Measurements from ENCODE around the gene RASA4B.
"Not testable (repeated sequence)": the region's sequence is repeated elsewhere in the genome, so short reads cannot be mapped to it uniquely, and the experiment has no call there.

The RASA4B gene

DNA sequence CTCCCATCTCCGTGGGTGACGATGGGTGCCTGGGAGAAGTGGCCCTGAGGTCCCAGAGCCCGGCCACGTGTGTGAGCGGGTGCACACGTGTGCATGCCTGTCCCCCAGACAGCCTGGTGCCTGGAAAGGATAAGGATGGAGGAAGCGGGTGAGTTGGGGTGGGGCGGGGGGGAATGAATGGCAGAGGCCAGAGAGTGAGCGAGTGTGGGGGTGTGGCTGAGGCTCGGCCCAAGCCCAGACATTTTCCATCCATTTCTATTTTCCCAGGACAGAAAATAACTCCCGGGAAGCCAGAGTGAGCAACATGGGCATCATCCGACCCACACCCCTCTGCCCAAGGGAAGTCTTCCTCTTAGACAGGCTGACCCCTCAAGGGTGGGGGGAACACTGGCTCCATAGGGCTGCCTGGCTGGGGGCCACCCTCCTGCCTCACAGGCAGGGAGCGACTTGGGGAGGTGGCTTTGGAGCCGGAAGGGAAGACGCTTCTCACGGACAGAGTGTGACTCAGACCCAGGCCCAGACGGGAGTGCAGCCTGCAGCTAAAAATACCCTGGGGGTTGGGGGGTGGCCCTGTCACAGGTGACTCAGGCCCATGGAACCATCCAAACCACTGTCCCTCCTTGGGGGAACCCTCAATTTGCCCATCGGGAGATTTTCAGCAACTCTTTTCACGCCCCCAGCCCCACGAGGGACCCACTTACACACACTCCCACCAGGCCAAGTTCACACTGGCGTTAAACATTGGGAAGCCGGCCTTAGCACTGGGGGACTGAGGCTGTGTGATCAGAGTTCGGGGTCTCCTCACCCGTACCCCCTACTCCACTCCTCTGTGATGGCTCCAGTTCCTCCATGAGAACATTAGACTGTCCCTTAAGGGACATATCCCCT, 12.0 kb downstream of the RASA4B start:
- not testable (repeated sequence) for H3K9me3 ChIP-seq (ENCODE audit: control insufficient read depth, insufficient read depth, low read length); H3K27me3 ChIP-seq (ENCODE audit: control insufficient read depth, insufficient read depth, low read length); H3K9ac ChIP-seq (ENCODE audit: low read depth, low read length); H3K36me3 ChIP-seq (ENCODE audit: control insufficient read depth, insufficient read depth, low read length); H3K4me3 ChIP-seq (ENCODE audit: low read depth, low read length); H3K4me1 ChIP-seq (ENCODE audit: control insufficient read depth, insufficient read depth, low read length)

- not testable (repeated sequence) for H3K9me3 ChIP-seq (ENCODE audit: control insufficient read depth, insufficient read depth, low read length); H3K27me3 ChIP-seq (ENCODE audit: control insufficient read depth, insufficient read depth, low read length); H3K4me3 ChIP-seq (ENCODE audit: low read depth, low read length); H3K4me1 ChIP-seq (ENCODE audit: control insufficient read depth, insufficient read depth, low read length); H3K9ac ChIP-seq (ENCODE audit: low read depth, low read length); H3K36me3 ChIP-seq (ENCODE audit: control insufficient read depth, insufficient read depth, low read length)
Measured at GRCh38 chr7:102503141-102503540, 14.4 kb downstream of the RASA4B start.

GRCh38 chr7:102498321-102498720, 19.3 kb downstream of the RASA4B start:
- not testable (repeated sequence) for H3K9ac ChIP-seq (ENCODE audit: low read depth, low read length); H3K4me1 ChIP-seq (ENCODE audit: control insufficient read depth, insufficient read depth, low read length); H3K9me3 ChIP-seq (ENCODE audit: control insufficient read depth, insufficient read depth, low read length); H3K27me3 ChIP-seq (ENCODE audit: control insufficient read depth, insufficient read depth, low read length); H3K4me3 ChIP-seq (ENCODE audit: low read depth, low read length); H3K36me3 ChIP-seq (ENCODE audit: control insufficient read depth, insufficient read depth, low read length)

DNA sequence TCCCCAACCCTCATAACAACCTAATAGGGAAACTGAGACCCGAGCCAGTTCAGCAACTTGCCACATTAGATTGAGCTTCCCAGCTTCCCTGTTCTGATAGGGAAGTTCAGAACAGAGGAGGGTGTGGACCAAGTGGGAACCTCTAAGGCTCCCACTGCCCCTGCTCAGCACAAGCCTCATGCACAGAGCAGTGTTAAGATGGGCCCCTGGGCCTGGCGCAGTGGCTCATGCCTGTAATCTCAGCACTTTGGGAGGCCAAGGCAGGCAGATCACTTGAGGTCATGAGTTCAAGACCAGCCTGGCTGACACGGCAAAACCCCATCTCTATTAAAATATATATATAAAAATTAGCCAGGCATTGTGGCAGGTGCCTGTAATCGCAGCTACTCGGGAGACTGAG, 20.3 kb downstream of the RASA4B start:
- H3K9ac ChIP-seq (ENCODE audit: low read depth, low read length); H3K27me3 ChIP-seq (ENCODE audit: control insufficient read depth, insufficient read depth, low read length); H3K9me3 ChIP-seq (ENCODE audit: control insufficient read depth, insufficient read depth, low read length); H3K4me3 ChIP-seq (ENCODE audit: low read depth, low read length); H3K4me1 ChIP-seq (ENCODE audit: control insufficient read depth, insufficient read depth, low read length); H3K36me3 ChIP-seq (ENCODE audit: control insufficient read depth, insufficient read depth, low read length): not testable (repeated sequence)

GRCh38 chr7:102496861-102497260, 20.7 kb downstream of the RASA4B start:
- not testable (repeated sequence) for H3K4me1 ChIP-seq (ENCODE audit: control insufficient read depth, insufficient read depth, low read length); H3K27me3 ChIP-seq (ENCODE audit: control insufficient read depth, insufficient read depth, low read length); H3K9me3 ChIP-seq (ENCODE audit: control insufficient read depth, insufficient read depth, low read length); H3K36me3 ChIP-seq (ENCODE audit: control insufficient read depth, insufficient read depth, low read length); H3K4me3 ChIP-seq (ENCODE audit: low read depth, low read length); H3K9ac ChIP-seq (ENCODE audit: low read depth, low read length)

GRCh38 chr7:102494473-102495149, 23.0 kb downstream of the RASA4B start:
- not testable (repeated sequence) for H3K36me3 ChIP-seq (ENCODE audit: control insufficient read depth, insufficient read depth, low read length); H3K9ac ChIP-seq (ENCODE audit: low read depth, low read length); H3K27me3 ChIP-seq (ENCODE audit: control insufficient read depth, insufficient read depth, low read length); H3K9me3 ChIP-seq (ENCODE audit: control insufficient read depth, insufficient read depth, low read length); H3K4me1 ChIP-seq (ENCODE audit: control insufficient read depth, insufficient read depth, low read length); H3K4me3 ChIP-seq (ENCODE audit: low read depth, low read length)

DNA sequence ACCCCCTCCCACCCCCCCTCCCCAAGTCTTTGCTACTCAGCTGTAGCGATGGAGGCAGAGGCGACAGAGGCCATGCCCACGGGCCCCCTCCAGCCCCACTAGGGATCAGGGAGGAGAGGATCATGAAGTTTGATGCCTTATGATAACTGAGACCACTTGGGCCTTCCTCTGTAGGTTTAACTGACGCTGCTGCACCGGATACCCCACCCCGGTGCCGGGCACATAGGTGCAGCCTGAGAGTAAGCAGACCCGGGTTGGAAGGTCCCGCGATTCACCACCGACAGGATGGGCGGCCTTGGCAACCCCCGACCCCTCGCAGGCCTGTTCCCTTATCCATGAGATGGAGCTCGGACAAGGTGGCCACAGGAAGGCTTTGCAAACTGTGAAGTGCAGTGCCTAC, 23.6 kb downstream of the RASA4B start:
- not testable (repeated sequence) for H3K4me3 ChIP-seq (ENCODE audit: low read depth, low read length); H3K4me1 ChIP-seq (ENCODE audit: control insufficient read depth, insufficient read depth, low read length); H3K27me3 ChIP-seq (ENCODE audit: control insufficient read depth, insufficient read depth, low read length); H3K9me3 ChIP-seq (ENCODE audit: control insufficient read depth, insufficient read depth, low read length); H3K9ac ChIP-seq (ENCODE audit: low read depth, low read length); H3K36me3 ChIP-seq (ENCODE audit: control insufficient read depth, insufficient read depth, low read length)

DNA sequence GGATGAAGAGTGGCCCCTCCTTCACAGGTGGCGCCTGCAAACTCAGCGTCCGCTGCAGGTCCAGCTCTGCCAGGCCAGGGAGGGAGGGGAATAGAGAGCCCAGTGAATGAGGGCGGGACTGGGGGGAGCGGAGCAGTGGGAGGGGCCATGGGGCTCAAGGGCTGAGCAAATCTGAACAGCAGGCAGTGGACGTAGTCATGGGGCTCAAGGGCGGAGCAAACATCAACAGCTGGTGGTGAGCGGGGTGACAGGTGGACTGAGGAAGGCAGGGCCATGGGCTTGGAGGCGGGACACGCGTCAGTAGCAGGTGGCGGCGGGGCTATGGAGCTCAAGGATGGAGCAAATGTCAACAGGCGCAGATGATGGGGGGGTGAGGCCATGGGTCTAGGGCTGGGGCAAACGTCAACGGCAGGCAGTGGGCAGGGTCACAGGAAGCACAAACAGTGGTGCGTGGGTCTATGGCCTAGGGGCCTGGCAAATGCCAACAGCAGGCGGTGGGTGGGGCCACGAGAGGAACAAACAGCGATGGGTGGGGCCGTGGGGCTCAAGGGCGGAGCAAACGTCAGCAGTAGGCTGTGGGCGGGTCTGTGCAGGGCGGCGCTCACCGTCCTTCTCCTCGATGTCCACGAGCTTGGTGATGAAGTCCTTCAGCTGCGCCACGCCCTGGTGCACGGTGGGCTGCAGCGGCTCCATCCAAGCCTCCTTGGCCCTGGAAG, 24.2 kb downstream of the RASA4B start:
- H3K27me3 ChIP-seq (ENCODE audit: control insufficient read depth, insufficient read depth, low read length); H3K4me3 ChIP-seq (ENCODE audit: low read depth, low read length); H3K4me1 ChIP-seq (ENCODE audit: control insufficient read depth, insufficient read depth, low read length); H3K9ac ChIP-seq (ENCODE audit: low read depth, low read length); H3K9me3 ChIP-seq (ENCODE audit: control insufficient read depth, insufficient read depth, low read length); H3K36me3 ChIP-seq (ENCODE audit: control insufficient read depth, insufficient read depth, low read length): not testable (repeated sequence)

DNA sequence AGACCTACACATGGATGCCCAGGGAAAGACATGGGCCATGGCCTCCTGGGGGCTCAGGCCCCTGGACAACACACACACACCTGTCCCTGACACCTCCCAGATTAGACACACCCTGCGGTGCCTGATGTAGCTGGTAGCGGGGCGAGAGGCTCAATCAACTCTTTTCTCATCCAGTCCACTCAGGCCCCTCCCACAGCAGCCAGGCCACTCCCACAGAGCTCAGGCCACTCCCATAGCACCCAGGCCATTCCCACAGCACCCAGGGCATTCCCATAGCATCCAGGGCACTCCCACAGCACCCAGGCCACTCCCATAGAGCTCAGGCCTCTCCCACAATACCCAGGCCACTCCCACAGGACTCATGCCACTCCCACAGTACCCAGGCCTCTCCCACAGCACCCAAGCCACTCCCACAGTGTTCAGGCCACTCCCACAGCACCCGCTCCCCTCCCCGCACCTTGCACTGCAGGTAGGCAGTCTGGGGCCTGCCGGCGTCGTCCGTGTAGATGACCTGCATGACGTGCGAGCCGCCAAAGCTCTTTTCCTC, 27.0 kb downstream of the RASA4B start:
- not testable (repeated sequence) for H3K4me3 ChIP-seq (ENCODE audit: low read depth, low read length); H3K4me1 ChIP-seq (ENCODE audit: control insufficient read depth, insufficient read depth, low read length); H3K9me3 ChIP-seq (ENCODE audit: control insufficient read depth, insufficient read depth, low read length)

GRCh38 chr7:102484317-102484716, 33.3 kb downstream of the RASA4B start:
- H3K9me3 ChIP-seq (ENCODE audit: control insufficient read depth, insufficient read depth, low read length); H3K36me3 ChIP-seq (ENCODE audit: control insufficient read depth, insufficient read depth, low read length); H3K4me1 ChIP-seq (ENCODE audit: control insufficient read depth, insufficient read depth, low read length); H3K9ac ChIP-seq (ENCODE audit: low read depth, low read length); H3K4me3 ChIP-seq (ENCODE audit: low read depth, low read length); H3K27me3 ChIP-seq (ENCODE audit: control insufficient read depth, insufficient read depth, low read length): not testable (repeated sequence)

More for the DNA sequence above, 27.0 kb downstream of the RASA4B start:
- not testable (repeated sequence) for H3K36me3 ChIP-seq (ENCODE audit: control insufficient read depth, insufficient read depth, low read length); H3K27me3 ChIP-seq (ENCODE audit: control insufficient read depth, insufficient read depth, low read length); H3K9ac ChIP-seq (ENCODE audit: low read depth, low read length)

DNA sequence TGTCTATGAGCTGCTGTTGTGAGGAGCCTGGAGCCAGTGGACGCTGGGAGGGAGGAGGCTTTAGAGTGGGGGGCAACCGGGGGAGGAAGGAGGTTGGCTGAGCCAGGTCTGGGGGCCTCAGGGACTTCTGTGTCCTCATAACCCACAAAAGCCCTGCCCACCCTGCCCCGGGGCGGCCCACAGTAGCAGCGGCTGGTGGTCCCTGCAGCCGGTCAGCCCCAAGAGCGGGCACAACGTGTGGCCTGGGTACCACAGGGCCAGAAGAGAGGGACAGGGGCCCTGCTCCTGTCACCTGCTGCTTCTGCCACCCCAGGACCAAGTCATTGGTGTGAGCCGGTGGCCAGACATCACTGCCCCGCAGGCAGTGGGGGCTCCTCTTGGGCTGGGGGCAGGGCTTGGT, 35.6 kb downstream of the RASA4B start:
- H3K27me3 ChIP-seq (ENCODE audit: control insufficient read depth, insufficient read depth, low read length); H3K36me3 ChIP-seq (ENCODE audit: control insufficient read depth, insufficient read depth, low read length); H3K4me1 ChIP-seq (ENCODE audit: control insufficient read depth, insufficient read depth, low read length): not testable (repeated sequence)

More for the DNA sequence above, 35.6 kb downstream of the RASA4B start:
- not testable (repeated sequence) for H3K9me3 ChIP-seq (ENCODE audit: control insufficient read depth, insufficient read depth, low read length); H3K9ac ChIP-seq (ENCODE audit: low read depth, low read length); H3K4me3 ChIP-seq (ENCODE audit: low read depth, low read length)
